GM21367 (cell line): ENCODE results near the gene ITPRIPL1.
"Not testable (repeated sequence)": the region's sequence is repeated elsewhere in the genome, so short reads cannot be mapped to it uniquely, and the experiment has no call there.

ENCODE experiments used
- ATAC-seq: cut with Tn5 transposase; IDR thresholded peaks from one replicate; pipeline ENCODE4 v1.9.1; 2021; ENCODE audit not compliant: unreplicated experiment

Gene ITPRIPL1

DNA sequence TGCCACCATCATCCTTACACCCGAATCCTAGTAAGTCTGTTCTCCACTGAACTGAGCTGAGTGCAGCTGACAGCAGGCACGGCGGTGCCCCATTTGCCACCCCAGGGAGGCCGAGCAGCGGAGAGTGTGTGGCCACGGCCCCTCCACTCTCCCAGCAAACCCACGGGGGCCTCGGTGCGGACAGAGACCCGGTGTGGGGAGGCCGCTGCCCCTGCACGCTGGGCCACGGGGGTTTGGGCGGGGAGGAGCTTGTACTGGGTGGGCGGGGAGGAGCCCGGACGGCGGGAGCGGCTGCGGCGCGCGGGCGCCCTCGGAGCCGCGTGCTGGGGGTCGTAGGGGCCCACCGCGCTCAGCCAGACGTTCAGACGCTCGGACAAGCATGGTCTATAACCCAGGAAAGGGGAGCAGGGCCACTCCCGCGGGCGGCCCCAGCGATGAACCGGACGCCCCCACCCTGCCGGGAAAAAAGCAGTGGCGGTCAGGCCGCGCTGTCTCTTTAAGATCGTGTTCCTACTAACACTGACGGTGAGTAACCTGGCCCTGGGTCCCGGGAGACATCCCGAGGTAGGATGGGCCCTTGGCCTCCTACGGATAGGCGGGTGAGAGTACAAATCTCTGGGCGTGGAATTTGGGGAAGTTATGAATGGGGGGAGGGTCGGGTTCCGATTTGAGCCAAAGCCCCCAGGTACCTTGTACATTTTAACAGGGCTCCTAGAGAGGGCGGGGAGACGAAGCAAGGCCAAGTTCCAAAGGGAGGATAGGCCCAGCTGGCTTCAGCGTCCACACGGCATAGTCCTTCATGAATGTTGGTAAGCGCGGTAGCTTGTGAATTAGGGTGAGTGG, at the start of gene ITPRIPL1:
Gene ITPRIPL1 (plus strand): TSS at position 277 of the 843 bp plus-strand sequence. CDS start 523 bp downstream, at position 800.
- no peak for ATAC-seq

DNA sequence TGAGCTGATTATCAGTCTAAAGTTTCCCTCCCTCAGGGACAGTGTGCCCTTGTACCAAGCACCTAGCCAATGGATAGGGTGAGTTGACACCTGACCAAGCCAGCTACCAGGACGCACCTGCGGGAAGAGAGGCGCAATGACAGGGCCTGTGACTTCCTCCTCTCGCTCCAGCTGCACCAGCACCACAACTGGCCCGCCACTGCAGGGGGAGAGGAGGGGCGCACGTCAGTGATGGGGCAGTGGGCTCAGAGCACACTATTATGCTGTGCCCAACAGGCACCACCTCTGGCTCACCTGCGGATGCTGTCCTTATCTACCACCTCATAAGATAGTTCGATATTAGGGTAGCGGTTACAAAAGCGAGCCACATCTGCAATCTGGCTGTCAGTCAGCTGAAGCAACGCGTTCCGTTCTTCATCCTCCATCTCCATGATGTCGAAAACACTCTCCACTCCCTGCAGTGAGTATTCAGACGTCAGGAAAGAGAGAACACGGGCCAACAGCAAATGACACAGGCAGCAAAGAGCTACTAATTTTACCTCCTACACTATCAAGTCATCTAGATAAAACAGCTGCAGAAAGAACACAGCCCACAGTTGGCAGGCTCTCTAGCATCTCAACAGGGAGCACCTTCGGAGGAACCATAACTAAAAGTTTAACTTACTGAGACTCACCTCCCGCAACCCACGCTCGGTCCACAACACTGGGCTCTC, 48.2 kb upstream of the ITPRIPL1 start:
- ATAC-seq = no peak

- ATAC-seq = no peak
Observed at GRCh38 chr2:96287273-96287856, 37.8 kb upstream of the ITPRIPL1 start.

- ATAC-seq = no peak
Observed at GRCh38 chr2:96291751-96292150, 33.4 kb upstream of the ITPRIPL1 start.

DNA sequence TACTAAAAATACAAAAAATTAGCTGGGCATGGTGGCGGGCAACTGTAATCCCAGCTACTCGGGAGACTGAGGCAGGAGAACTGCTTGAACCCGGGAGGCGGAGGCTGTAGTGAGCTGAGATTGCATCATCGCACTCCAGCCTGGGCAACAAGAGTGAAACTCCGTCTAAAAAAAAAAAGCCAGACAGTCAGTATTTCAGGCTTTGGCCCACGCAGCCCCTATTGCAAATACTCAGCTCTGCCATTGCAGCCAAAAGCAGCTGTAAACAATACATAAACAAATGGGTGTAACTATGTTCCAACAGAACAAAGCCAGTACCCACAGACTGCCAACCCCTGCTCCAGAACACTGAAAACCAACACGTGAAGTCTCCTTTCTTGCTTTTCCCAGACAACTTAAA, 30.8 kb upstream of the ITPRIPL1 start:
- not testable (repeated sequence) for ATAC-seq

- no peak for ATAC-seq
Observed at GRCh38 chr2:96296925-96297324, 28.2 kb upstream of the ITPRIPL1 start.

GRCh38 chr2:96301865-96302264, 23.3 kb upstream of the ITPRIPL1 start:
- no peak for ATAC-seq

DNA sequence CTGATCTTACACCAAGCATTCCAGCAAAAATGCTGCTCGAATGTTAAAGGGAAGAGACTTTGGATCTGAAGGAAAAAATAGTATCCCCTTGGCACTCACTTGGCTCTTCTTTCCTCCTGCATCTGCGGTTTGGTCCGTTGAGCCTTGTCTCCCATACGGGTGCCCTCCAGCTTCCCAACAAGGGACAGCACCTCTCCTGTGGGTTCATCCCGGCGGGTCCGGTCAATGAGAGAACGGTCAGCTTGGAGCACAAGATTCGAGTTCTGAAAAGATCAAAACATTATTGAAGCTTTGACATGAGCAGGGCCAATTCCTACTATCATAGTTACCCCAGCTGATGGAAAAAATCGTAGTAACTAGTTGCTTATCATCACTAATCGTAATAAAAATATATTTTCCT, 20.5 kb upstream of the ITPRIPL1 start:
- no peak for ATAC-seq

DNA sequence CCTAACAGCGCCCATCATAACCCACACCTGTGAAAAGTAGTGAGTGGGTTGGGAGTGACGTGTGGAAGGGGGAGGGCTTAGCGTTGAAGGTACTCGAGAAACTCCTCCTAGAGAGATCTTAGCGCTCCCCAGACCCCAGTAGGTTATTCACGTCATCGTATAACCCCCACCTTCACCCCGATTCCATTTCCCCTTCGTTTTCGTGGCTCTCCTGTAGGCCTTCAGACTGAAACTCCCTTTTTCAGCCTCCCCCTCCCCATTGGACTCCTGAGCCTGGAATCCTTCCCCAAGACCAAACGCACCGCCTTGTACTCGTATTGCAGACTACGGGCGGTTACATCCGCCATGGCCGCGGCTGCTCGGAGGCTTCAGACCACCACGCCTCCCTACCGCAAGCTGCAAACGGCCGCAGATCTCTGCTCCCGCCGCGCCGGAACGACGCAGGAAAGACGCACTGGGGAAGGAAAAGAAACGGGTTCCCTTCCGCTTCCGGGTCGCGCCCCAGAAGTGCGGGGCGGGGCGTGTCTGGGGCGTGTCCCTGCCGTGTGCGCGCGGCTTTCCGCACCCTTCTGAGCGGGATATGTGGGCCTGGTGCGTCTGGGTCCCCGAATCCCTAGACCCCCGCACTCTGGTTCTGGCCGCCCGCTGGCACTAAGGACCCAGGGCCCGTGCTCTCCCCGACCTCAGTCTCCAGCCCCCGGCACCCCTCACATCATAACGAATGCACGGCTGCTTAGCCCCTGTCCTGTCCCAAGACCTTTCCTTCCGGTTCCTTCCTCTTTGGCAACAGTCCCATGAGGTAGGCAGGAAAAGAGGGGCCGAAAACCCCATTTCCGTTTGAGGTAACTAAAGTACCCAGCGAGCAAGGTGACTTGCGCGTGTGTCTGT, 19.8 kb upstream of the ITPRIPL1 start, which contains the start of gene SNRNP200:
Gene SNRNP200 (minus strand): TSS at position 456 of the 888 bp plus-strand sequence. CDS start 109 bp downstream, at position 347.
- peak; percentile 87 for ATAC-seq

DNA sequence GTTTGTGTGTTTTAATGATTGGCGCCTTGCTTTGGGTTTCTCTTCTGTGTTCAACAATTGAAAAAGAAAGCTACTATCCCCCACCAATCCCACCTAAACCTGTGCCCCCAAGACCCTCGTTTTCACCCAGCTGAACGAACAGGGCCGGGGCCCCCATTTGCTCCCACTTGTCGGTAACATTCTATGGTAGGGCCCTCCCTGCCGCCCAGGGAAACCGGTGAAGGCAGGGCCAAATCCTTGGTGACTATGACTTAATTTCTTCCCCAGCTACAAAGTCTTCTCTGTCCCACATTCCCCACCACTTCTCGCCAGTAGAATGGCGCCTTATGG, 19.2 kb upstream of the ITPRIPL1 start:
- ATAC-seq = no peak

GRCh38 chr2:96306370-96306769, 18.7 kb upstream of the ITPRIPL1 start:
- ATAC-seq = no peak

GRCh38 chr2:96308248-96308647, 16.9 kb upstream of the ITPRIPL1 start:
- no peak for ATAC-seq

DNA sequence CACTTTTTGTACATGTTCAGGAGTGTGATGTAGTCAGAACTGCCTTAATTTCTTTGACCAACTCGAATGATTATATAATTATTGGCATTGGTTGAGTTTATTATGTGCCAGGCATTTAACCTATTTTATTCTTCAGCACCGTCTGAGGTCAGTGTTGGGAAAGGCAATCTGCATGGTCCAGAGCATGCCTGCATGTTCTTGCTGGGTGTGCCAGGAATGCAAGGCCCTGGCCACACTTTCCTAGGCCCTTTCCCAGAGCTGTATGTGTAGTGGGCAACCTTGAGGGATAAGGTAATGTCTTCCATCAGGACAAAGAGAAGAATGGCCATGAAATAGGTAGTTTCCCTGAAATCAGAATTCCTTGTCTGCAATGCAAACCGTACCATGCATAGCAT, 10.1 kb upstream of the ITPRIPL1 start:
- no peak for ATAC-seq

DNA sequence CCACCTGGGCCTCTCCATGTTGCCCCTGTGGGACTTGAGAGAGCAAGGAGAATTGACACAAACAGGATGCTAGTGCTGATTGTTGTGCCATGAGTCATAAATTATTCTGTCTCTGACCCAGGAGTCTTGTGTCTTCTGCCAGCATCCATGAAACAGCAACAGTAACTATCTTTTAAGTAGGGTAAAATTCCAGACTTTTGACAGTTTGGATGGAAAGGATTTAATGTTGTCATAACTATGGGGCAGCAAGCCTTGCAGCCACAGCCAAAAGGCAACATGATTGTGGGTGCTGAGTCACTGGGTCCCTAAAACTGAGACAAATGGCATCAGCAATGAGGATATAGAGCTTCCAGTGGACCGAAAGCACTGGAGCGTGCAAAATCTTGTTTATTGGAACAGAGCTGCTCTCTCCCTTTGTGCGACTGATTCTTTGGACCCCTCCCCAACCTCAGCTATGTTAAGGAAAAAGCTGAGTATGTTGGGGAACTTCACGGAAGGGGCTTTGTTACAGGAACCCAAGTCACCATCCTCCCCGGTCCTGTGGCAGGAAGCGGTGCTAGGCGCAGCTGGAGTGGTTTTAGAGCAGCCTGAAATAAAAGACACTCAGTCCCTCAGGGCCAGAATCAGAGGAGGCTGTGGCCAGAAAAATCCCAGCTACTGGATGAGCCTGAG, 9.6 kb upstream of the ITPRIPL1 start:
- no peak for ATAC-seq

DNA sequence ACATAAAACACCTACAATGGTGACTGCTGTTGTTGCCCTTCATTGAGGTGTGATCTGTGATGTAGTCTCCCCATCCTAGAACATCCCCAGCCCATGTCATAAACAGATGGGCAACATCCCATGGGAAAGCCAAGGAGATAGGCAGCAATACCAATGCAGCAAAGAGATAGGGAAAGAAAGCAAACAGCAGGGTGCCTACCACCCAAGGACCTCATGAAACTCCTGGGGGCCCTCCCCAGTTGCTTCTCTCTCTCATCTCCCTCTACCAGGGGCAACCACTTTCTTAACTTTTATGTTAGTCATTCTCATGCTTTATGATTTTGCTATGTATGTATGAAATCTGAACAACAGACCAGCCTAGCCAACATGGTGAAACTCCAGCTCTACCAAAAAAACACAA, 8.1 kb upstream of the ITPRIPL1 start:
- no peak for ATAC-seq

DNA sequence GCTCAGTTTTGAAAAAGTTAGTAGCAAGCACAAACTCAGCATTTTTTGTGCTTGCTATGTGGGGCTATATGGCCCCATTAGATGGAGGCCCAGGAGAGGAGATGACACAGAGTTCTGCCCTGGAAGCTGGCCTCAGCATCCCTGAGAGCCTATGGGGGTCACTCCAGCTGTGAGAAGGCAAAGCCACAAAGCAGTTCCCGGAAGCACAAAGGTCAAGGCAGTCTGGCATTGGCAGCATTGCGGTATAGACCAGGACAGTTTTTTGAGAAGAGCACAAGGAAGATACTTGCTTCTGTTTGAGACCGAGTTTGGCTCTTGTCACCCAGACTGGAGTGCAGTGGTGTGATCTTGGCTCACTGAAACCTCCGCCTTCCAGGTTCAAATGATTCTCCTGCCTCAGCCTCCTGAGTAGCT, 7.5 kb upstream of the ITPRIPL1 start:
- no peak for ATAC-seq

- ATAC-seq = no peak
Observed at GRCh38 chr2:96318723-96319122, 6.4 kb upstream of the ITPRIPL1 start.

- no peak for ATAC-seq
Observed at GRCh38 chr2:96319396-96319795, 5.7 kb upstream of the ITPRIPL1 start.

DNA sequence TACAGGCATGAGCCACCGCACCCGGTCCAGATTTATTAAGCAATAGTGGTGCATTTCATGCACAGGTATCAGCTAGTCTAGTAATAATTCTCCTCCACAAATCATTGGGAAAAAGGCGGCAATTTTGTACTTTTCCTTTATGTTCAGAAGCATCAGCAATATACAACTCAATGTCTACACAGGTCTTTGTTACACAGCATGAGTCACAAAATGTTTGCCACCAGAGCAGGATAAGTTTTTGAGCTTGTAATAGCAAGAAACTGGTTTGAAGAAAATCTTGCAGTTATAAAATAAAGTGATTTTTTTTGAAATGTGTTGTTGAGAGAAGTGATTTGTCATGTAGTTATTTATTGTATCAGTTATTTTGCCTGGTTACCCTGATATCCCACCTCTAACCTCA, 4.8 kb upstream of the ITPRIPL1 start:
- no peak for ATAC-seq
